GM12873 (cell line): ENCODE measurements around the gene TBRG4.

Experiments
- CTCF ChIP-seq: IDR thresholded peaks from 2 replicates; pipeline ENCODE4 v1.5.1; 2012; ENCODE audit warnings: low read depth, mild to moderate bottlenecking, moderate library complexity, low read length, control low read depth; ENCODE audit not compliant: insufficient read depth; ENCODE audit errors: missing control alignments

The TBRG4 gene

DNA sequence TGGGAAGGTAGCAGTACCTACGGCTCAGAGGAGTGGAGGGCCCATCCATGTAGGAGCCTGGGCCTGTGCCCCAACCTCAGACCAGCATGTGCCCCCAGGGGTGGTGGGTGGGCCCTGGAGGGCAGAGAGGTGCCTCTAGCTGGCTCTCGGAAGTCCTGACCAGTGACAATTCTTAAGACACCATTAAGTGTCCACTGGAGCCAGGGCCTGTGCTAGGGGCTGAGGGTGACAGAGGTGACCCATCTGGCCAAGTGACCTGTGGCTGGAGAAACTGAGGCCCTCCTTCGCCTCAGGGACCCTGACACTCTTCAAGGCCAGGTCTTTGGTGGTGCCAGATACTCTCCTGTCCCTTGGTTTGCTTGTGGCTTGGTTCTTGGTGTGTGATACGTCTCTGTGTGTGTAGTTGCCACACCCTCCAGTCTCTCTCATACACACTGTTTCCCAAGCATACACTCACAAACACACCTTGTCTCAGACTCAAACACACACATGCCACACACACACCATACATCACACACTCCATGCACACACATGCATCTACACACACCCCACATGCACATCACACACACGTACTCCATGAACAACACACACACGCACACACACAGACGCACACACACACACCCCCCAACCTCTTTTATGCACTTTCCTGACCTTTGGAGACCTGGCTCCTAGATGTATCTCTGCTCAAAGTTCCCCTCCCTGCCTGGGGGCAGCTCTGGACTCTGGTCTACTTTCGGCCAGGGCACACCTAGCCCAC is 45.2 kb upstream of the TBRG4 start:
- TF ChIP-seq CTCF, result no peak

DNA sequence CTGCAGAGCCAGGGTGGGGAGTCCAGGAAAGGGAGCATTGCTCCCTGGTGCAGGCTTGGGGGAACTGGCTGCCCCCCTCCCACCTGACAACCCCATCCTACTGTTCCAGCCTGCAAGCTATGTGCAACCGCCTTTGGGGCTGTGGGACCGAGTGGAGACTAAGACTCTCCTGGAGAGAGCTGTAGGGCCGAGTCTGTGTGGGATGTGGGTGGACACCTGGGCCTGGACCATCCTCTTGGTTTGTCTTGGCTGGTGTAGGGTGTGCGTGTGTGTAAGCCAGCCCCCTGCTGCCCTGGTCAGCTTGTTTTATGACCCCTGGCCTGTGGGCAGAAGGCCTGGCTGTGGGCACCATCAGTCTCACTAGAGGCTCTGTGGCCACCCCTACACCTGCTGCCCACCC is 44.4 kb upstream of the TBRG4 start:
- no peak for TF ChIP-seq CTCF

DNA sequence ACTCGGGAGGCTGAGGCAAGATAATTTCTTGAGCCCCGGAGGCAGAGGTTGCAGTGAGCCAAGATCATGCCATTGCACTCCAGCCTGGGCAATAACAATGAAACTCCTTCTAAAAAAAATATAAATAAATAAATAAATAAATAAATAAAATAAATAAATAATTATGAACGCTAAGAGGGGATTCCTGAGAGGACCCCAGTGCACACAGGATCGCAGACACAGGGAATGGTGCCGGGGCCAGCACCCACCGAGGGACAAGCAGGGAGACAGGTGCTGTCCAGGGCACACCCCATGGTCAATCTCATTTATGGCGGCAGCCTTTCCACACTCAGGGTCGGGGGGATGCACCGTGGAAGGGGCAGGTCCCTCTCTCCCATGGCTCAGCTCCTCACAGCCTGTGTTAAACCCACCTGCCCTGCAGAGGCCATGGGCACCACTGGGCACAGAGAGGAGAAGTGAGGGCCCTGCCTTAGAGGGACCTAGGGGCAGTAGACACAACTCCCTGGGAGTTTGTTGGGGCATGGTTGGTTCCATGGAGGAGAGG is 43.9 kb upstream of the TBRG4 start:
- no peak for TF ChIP-seq CTCF

- TF ChIP-seq CTCF, result no peak
These were observed 41.7 kb upstream of the TBRG4 start for GRCh38 chr7:45153233-45153632.

GRCh38 chr7:45151967-45152366 is 40.5 kb upstream of the TBRG4 start:
- TF ChIP-seq CTCF, result no peak

DNA sequence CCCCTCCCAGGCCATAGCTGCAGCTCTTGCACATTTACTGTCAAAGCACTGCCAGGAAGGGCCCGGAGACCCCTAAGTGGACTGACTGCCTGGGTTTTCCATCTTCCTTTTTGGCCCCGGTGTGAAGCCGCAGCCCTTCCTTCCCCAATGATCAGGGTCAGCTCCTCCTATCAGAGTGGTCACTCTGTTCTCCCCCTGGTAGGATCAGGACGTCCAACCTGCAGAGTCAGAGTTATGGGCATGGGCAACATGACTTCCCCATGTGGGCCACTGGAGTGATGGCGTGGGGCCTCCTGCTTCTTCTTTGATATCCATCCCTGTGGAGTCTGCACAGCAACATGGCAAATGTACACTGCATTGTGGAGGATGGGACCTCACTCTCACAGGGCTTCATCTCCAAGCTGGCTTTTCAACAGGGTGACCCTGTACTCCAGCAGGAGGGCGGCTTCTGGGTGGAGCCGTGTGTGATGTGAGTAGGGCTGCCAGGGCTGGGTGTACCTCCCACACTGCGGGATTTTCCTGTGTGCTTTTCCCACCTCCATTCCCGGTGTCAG is 39.7 kb upstream of the TBRG4 start:
- TF ChIP-seq CTCF, result no peak

DNA sequence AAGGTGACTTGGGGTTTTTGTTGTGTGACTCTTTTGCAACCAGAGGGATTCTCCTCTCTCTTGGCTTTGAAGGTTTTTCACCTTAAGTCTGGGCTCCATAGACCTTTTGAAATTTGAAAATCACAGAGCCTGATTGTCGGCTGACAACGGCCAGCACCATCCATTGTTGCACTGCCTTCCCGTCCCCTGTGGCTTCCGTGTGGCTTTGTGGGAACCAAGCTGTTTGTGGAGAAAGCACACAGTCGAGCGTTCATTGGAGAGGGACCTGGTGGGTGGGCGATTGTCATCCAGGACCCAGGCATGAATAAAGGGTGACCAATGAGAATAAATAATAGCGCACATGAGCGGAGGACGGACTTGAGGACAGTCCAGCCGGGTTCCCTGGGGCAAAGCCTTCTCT is 38.7 kb upstream of the TBRG4 start:
- TF ChIP-seq CTCF, result no peak
